ENCODE data around the gene IGFALS. TPM values are rescaled to one million over a fixed set of nuclear protein-coding genes. Genes with fewer than 3 reads are reported as not detected.

The IGFALS gene
- polyA plus RNA-seq, 1 donor from 2014 or later = 1.2 TPM

DNA sequence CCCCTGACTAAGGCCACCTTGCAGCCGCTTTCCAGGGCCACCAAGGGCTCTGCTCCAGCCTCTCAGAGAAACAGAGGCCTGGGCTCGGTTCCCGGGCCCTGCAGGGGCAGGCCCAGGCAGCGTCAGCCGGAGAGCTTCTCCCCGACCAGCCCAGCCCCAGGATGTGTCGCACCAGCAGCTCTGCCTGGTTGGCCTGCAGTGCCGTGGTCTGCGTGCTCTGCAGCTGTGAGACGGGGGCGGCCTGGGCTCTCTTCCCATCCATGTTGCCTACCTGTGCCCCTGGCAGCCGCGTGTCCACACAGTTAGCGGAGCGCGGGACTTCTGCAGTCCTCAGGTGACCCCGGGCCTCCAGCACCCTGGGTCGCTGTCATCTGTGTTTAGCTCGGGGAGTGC lies 4.8 kb downstream of the IGFALS start:
- Histone ChIP-seq H4K20me1 (ENCODE audit: insufficient read depth) (no peaks in the 10 kb centered on the region), H3K9me3 (ENCODE audit: low read length) (no peaks in the 10 kb centered on the region), H3K4me3 (ENCODE audit: low read length) (no peak overlapping the region), H3K79me2 (replicated peaks; ENCODE audit: insufficient read depth, low read length) (peaks cover 14% of the 10 kb centered on the region), H3K4me2 (ENCODE audit: low read length) (no peak overlapping the region), H3K9me2 (ENCODE audit: insufficient read depth, low read length) (no peaks in the 10 kb centered on the region), H3K9ac (ENCODE audit: low read length) (no peak overlapping the region), H3K36me3 (ENCODE audit: insufficient read depth, low read length) (no peaks in the 10 kb centered on the region), H3K27me3 (ENCODE audit: insufficient read depth, low read depth, low read length) (no peaks in the 10 kb centered on the region), H3F3A (ENCODE audit: insufficient read depth, low read length, poor library complexity, severe bottlenecking) (no peaks in the 10 kb centered on the region), H3K27ac (ENCODE audit: low read length) (no peak overlapping the region), H2AFZ (ENCODE audit: low read depth, low read length) (no peak overlapping the region)
- no peak for TF ChIP-seq TAF1 (IDR thresholded peaks at IDR 0.05; ENCODE audit: low read depth)
- TF ChIP-seq EP300 (conservative IDR thresholded peaks at IDR 0.05; ENCODE audit: poor library complexity, severe bottlenecking) = no peak
- TF ChIP-seq POLR2AphosphoS5 (IDR thresholded peaks at IDR 0.05) = no peak
- no peak for TF ChIP-seq SMC3 (conservative IDR thresholded peaks at IDR 0.05; ENCODE audit: poor library complexity)
- TF ChIP-seq EZH2 (IDR thresholded peaks at IDR 0.05; ENCODE audit: borderline replicate concordance, insufficient read depth, low read length, poor library complexity, severe bottlenecking) = no peak
- TF ChIP-seq, protein P1, sequence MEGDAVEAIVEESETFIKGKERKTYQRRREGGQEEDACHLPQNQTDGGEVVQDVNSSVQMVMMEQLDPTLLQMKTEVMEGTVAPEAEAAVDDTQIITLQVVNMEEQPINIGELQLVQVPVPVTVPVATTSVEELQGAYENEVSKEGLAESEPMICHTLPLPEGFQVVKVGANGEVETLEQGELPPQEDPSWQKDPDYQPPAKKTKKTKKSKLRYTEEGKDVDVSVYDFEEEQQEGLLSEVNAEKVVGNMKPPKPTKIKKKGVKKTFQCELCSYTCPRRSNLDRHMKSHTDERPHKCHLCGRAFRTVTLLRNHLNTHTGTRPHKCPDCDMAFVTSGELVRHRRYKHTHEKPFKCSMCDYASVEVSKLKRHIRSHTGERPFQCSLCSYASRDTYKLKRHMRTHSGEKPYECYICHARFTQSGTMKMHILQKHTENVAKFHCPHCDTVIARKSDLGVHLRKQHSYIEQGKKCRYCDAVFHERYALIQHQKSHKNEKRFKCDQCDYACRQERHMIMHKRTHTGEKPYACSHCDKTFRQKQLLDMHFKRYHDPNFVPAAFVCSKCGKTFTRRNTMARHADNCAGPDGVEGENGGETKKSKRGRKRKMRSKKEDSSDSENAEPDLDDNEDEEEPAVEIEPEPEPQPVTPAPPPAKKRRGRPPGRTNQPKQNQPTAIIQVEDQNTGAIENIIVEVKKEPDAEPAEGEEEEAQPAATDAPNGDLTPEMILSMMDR (IDR thresholded peaks at IDR 0.05; ENCODE audit: poor library complexity, severe bottlenecking) = no peak
- TF ChIP-seq, protein P2, sequence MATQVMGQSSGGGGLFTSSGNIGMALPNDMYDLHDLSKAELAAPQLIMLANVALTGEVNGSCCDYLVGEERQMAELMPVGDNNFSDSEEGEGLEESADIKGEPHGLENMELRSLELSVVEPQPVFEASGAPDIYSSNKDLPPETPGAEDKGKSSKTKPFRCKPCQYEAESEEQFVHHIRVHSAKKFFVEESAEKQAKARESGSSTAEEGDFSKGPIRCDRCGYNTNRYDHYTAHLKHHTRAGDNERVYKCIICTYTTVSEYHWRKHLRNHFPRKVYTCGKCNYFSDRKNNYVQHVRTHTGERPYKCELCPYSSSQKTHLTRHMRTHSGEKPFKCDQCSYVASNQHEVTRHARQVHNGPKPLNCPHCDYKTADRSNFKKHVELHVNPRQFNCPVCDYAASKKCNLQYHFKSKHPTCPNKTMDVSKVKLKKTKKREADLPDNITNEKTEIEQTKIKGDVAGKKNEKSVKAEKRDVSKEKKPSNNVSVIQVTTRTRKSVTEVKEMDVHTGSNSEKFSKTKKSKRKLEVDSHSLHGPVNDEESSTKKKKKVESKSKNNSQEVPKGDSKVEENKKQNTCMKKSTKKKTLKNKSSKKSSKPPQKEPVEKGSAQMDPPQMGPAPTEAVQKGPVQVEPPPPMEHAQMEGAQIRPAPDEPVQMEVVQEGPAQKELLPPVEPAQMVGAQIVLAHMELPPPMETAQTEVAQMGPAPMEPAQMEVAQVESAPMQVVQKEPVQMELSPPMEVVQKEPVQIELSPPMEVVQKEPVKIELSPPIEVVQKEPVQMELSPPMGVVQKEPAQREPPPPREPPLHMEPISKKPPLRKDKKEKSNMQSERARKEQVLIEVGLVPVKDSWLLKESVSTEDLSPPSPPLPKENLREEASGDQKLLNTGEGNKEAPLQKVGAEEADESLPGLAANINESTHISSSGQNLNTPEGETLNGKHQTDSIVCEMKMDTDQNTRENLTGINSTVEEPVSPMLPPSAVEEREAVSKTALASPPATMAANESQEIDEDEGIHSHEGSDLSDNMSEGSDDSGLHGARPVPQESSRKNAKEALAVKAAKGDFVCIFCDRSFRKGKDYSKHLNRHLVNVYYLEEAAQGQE (IDR thresholded peaks at IDR 0.05; ENCODE audit: borderline replicate concordance) = no peak
- no peak for TF ChIP-seq MXI1 (conservative IDR thresholded peaks at IDR 0.05; ENCODE audit: poor library complexity, severe bottlenecking)
- no peak for TF ChIP-seq RAD21 (conservative IDR thresholded peaks at IDR 0.05)

DNA sequence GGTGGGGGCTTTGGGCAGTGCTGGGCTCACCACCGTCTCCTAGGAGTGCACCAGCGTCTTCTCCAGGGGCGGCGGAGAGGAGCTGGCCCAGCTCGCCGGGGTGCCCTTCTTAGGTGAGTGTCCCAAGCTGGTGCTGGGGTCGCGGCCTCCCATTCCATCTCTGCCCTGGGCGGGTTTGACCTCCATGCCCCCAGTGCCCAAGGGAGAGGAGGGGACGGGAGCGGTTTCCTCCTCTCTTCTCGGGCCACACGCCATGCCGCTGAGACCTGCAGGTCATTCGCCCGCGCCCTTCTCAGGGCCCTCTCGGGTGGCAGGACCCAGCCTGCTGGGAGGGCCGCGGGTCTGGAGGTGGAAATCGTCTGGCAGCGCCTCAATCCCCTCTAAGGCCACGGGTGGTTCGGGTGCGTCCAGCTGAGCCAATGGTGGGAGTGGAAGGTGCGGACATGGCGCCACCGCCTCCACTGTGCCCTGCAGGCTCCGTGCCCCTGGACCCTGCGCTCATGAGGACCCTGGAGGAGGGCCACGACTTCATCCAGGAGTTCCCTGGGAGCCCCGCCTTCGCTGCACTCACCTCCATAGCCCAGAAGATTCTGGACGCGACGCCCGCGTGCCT lies 5.3 kb downstream of the IGFALS start:
- Histone ChIP-seq H3K36me3 (ENCODE audit: insufficient read depth, low read length) (no peaks in the 10 kb centered on the region), H3K4me2 (ENCODE audit: low read length) (no peak overlapping the region)
- TF ChIP-seq EZH2 (IDR thresholded peaks at IDR 0.05; ENCODE audit: borderline replicate concordance, insufficient read depth, low read length, poor library complexity, severe bottlenecking) (no peak), SMC3 (conservative IDR thresholded peaks at IDR 0.05; ENCODE audit: poor library complexity) (no peak), EP300 (conservative IDR thresholded peaks at IDR 0.05; ENCODE audit: poor library complexity, severe bottlenecking) (no peak), RAD21 (conservative IDR thresholded peaks at IDR 0.05) (no peak), POLR2AphosphoS5 (IDR thresholded peaks at IDR 0.05) (no peak), TAF1 (IDR thresholded peaks at IDR 0.05; ENCODE audit: low read depth) (no peak), MXI1 (conservative IDR thresholded peaks at IDR 0.05; ENCODE audit: poor library complexity, severe bottlenecking) (no peak)
- TF ChIP-seq, protein P1 (IDR thresholded peaks at IDR 0.05; ENCODE audit: poor library complexity, severe bottlenecking) = no peak
- TF ChIP-seq, protein P2 (IDR thresholded peaks at IDR 0.05; ENCODE audit: borderline replicate concordance) = no peak

More for the DNA sequence above, 5.3 kb downstream of the IGFALS start:
- Histone ChIP-seq H3K79me2 (replicated peaks; ENCODE audit: insufficient read depth, low read length) (peaks cover 16% of the 10 kb centered on the region), H2AFZ (ENCODE audit: low read depth, low read length) (no peak overlapping the region), H3K9me3 (ENCODE audit: low read length) (no peaks in the 10 kb centered on the region), H3K9me2 (ENCODE audit: insufficient read depth, low read length) (no peaks in the 10 kb centered on the region), H3K4me3 (ENCODE audit: low read length) (no peak overlapping the region), H3K27ac (ENCODE audit: low read length) (no peak overlapping the region), H3K9ac (ENCODE audit: low read length) (no peak overlapping the region), H3K27me3 (ENCODE audit: insufficient read depth, low read depth, low read length) (no peaks in the 10 kb centered on the region), H4K20me1 (ENCODE audit: insufficient read depth) (no peaks in the 10 kb centered on the region), H3F3A (ENCODE audit: insufficient read depth, low read length, poor library complexity, severe bottlenecking) (no peaks in the 10 kb centered on the region)

All from neural cell (in vitro differentiated cells).